ENCODE results near the gene HDDC2. TPM values are rescaled to one million over a fixed set of nuclear protein-coding genes. Genes with fewer than 3 reads are reported as not detected.

Gene HDDC2
- total RNA-seq, 4 donors from 2014 or later = 52.0 to 78.3 (median 66.5) TPM

GRCh38 chr6:125277838-125278237 lies 23.9 kb downstream of the HDDC2 start:
- Histone ChIP-seq H3K27me3 (no peaks in the 10 kb centered on the region), H3K4me3 (no peak overlapping the region), H3K4me1 (peaks cover 4% of the 10 kb centered on the region), H3K9me3 (no peaks in the 10 kb centered on the region), H3K36me3 (peaks cover 43% of the 10 kb centered on the region), H3K27ac (no peak overlapping the region)
- TF ChIP-seq POLR2AphosphoS5 (IDR thresholded peaks at IDR 0.05) (no peak), POLR2A (IDR thresholded peaks at IDR 0.05) (no peak), EP300 (IDR thresholded peaks at IDR 0.05) (no peak), CTCF (IDR thresholded peaks at IDR 0.05) (no peak)
- 62% methylated on average over 1 of the region's 1 CpG for WGBS
- no peak for DNase-seq (ENCODE audit: low spot score in 2 of 2)

- DNase-seq (ENCODE audit: low spot score in 2 of 2) = no peak
- Histone ChIP-seq H3K9me3 (no peaks in the 10 kb centered on the region), H3K27me3 (no peaks in the 10 kb centered on the region), H3K27ac (no peak overlapping the region), H3K4me1 (peaks cover 4% of the 10 kb centered on the region), H3K4me3 (no peak overlapping the region), H3K36me3 (peaks cover 40% of the 10 kb centered on the region)
- no peak for TF ChIP-seq POLR2A (IDR thresholded peaks at IDR 0.05)
- no peak for TF ChIP-seq CTCF (IDR thresholded peaks at IDR 0.05)
- no peak for TF ChIP-seq EP300 (IDR thresholded peaks at IDR 0.05)
- TF ChIP-seq POLR2AphosphoS5 (IDR thresholded peaks at IDR 0.05) = no peak
- WGBS = 92% methylated on average over 3 of the region's 3 CpGs
Measured at GRCh38 chr6:125275779-125276178, 26.0 kb downstream of the HDDC2 start.

- Histone ChIP-seq H3K27me3 (no peaks in the 10 kb centered on the region), H3K9me3 (no peaks in the 10 kb centered on the region), H3K4me1 (peaks cover 4% of the 10 kb centered on the region), H3K4me3 (no peak overlapping the region), H3K27ac (no peak overlapping the region), H3K36me3 (peaks cover 32% of the 10 kb centered on the region)
- TF ChIP-seq CTCF (IDR thresholded peaks at IDR 0.05) (no peak), POLR2A (IDR thresholded peaks at IDR 0.05) (no peak), POLR2AphosphoS5 (IDR thresholded peaks at IDR 0.05) (no peak), EP300 (IDR thresholded peaks at IDR 0.05) (no peak)
- no peak for DNase-seq (ENCODE audit: low spot score in 2 of 2)
- 86% methylated on average over 3 of the region's 3 CpGs for WGBS
Measured at GRCh38 chr6:125274935-125275334, 26.8 kb downstream of the HDDC2 start.

GRCh38 chr6:125273965-125274364 lies 27.8 kb downstream of the HDDC2 start:
- Histone ChIP-seq H3K27me3 (no peaks in the 10 kb centered on the region), H3K4me1 (peaks cover 4% of the 10 kb centered on the region), H3K9me3 (no peaks in the 10 kb centered on the region), H3K36me3 (peaks cover 31% of the 10 kb centered on the region), H3K27ac (no peak overlapping the region), H3K4me3 (no peak overlapping the region)
- no peak for DNase-seq (ENCODE audit: low spot score in 2 of 2)
- 80% methylated on average over 7 of the region's 7 CpGs for WGBS
- TF ChIP-seq POLR2AphosphoS5 (IDR thresholded peaks at IDR 0.05) = peak in 1 of 3 donors; percentile 47
- TF ChIP-seq POLR2A (IDR thresholded peaks at IDR 0.05) = no peak

GRCh38 chr6:125273251-125273650 lies 28.5 kb downstream of the HDDC2 start:
- TF ChIP-seq POLR2A (IDR thresholded peaks at IDR 0.05) = no peak
- no peak for TF ChIP-seq CTCF (IDR thresholded peaks at IDR 0.05)
- TF ChIP-seq POLR2AphosphoS5 (IDR thresholded peaks at IDR 0.05) = no peak
- TF ChIP-seq EP300 (IDR thresholded peaks at IDR 0.05) = no peak
- H3K27me3 ChIP-seq = no peaks in the 10 kb centered on the region
- peaks cover 31% of the 10 kb centered on the region for H3K36me3 ChIP-seq
- DNase-seq (ENCODE audit: low spot score in 2 of 2) = no peak
- H3K4me1 ChIP-seq = no peaks in the 10 kb centered on the region
- H3K4me3 ChIP-seq = no peak overlapping the region
- WGBS = 94% methylated on average over 6 of the region's 8 CpGs
- no peaks in the 10 kb centered on the region for H3K9me3 ChIP-seq
- no peak overlapping the region for H3K27ac ChIP-seq
